Astrocyte of the spinal cord (primary cell): Measurements from ENCODE around the gene ESRRG.

Experiments
- DNase-seq: peaks from one replicate; pipeline ENCODE4 v3.0.0; 2011; ENCODE audit warnings: low read depth, low spot score
- H3K4me3 ChIP-seq: 2 replicates; pipeline ENCODE4 v1.5.1; 2011; ENCODE audit warnings: low read depth, mild to moderate bottlenecking, low read length, moderate library complexity
- in situ Hi-C: cut with HindIII; loops from 2 replicates; pipeline ENCODE4 v1.10.0; 2017; ENCODE audit warnings: low sequenced_read_pairs
- TF ChIP-seq, protein P1 (sequence below): IDR thresholded peaks from 2 replicates; pipeline ENCODE4 v1.5.1; 2012; ENCODE audit warnings: low read depth, mild to moderate bottlenecking, low read length, inconsistent platforms

Gene ESRRG

DNA sequence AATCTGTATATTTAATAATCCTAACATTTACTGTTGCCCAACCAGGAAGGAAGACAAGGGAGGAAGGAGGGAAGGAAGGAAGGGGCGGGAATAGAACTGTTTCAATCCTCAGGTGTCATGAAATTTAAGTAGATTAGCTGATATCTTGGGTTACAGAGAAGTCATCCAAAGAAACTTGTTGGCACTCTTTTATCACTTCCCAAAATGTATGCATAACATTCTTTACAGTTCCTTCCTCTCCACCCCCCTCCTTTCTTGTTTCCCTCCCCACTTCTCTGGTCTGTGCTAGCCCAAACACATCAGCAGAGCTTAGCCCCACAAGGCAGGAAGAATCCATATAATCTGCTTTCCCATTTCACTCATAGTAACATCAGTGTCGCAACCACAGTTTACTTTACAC, 110.9 kb downstream of the ESRRG start:
- TF ChIP-seq, protein P1, sequence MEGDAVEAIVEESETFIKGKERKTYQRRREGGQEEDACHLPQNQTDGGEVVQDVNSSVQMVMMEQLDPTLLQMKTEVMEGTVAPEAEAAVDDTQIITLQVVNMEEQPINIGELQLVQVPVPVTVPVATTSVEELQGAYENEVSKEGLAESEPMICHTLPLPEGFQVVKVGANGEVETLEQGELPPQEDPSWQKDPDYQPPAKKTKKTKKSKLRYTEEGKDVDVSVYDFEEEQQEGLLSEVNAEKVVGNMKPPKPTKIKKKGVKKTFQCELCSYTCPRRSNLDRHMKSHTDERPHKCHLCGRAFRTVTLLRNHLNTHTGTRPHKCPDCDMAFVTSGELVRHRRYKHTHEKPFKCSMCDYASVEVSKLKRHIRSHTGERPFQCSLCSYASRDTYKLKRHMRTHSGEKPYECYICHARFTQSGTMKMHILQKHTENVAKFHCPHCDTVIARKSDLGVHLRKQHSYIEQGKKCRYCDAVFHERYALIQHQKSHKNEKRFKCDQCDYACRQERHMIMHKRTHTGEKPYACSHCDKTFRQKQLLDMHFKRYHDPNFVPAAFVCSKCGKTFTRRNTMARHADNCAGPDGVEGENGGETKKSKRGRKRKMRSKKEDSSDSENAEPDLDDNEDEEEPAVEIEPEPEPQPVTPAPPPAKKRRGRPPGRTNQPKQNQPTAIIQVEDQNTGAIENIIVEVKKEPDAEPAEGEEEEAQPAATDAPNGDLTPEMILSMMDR: no peak
- in situ Hi-C loops: no loop called here
- DNase-seq: no peak
- no peak overlapping the region for H3K4me3 ChIP-seq

DNA sequence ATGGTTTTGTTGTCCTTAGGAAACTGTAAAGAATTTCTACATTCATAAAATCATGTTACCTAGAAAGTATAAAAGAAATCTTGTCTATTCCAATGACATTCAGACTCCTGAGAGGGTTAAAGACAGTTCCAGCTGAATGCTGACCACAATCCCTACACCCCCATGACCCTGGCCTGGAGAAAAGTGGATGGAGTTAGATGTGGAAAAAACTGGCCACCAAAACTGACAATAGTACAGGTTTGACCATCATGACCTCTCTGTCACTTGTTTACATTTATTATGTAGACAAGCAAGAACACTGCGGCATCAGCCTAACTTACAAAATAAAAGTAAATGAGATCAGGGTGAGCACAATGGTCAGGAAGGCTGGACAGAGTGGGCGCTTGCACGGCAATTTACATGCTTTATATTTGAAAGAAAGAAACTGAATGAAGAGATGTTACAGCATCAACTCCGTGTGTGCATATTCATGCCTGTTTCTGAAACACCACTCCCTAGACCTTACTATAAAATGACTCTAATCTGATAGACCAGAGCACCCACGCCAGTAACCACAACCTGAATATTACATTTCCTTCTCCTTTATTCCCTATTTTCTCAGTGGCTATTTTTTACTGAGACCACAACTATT, 116.0 kb downstream of the ESRRG start:
- no peak for DNase-seq
- TF ChIP-seq, protein P1: no peak
- in situ Hi-C loops: no loop called here
- H3K4me3 ChIP-seq: no peak overlapping the region

DNA sequence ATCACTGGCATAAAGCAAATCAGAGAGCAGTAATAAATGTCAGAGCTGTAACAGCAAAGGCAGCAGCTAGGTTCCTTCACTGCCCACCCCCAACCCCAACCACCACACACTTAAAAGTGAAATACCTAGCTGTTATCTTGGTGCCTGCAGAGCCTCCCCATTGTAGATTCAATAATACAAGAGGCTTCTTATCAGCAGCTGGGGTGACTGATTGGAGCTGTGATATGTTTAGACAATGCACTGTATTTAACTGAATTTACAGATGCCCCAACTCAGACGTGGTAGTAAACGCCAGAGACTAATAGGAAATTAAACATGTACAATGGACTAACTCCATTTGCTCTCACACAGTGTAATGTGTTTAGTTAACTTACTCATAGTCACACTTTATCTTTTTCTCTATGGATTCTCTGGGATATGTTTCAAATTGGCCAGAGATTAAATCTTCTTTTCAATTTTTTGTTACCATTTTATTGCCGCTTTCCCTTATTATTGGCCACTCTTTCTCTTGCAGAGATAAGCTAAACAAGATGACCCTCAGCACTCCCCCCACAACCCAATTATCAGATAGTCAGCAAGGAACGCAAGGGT, 117.1 kb downstream of the ESRRG start:
- no peak overlapping the region for H3K4me3 ChIP-seq
- in situ Hi-C loops: no loop called here
- TF ChIP-seq, protein P1: no peak
- no peak for DNase-seq

DNA sequence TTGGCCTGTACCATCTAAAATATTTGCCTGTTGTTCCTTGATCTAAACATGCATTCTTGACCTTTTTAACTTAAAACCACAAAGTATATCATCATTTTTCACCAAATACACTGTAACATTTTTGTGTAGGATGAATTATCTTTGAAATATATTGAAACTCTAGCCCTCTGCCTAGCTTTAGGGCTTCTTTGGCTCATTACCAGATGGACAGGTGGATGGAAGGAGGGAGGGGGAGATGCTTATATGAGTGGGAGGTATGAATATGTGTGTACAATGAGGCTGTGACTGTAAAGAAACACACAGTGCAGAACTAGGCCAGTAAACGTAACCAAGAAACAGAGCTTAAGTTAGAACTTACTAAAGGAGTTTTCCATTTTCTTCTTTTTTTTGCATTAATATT, 118.5 kb downstream of the ESRRG start:
- no peak for DNase-seq
- no peak overlapping the region for H3K4me3 ChIP-seq
- in situ Hi-C loops: no loop called here
- TF ChIP-seq, protein P1: no peak

DNA sequence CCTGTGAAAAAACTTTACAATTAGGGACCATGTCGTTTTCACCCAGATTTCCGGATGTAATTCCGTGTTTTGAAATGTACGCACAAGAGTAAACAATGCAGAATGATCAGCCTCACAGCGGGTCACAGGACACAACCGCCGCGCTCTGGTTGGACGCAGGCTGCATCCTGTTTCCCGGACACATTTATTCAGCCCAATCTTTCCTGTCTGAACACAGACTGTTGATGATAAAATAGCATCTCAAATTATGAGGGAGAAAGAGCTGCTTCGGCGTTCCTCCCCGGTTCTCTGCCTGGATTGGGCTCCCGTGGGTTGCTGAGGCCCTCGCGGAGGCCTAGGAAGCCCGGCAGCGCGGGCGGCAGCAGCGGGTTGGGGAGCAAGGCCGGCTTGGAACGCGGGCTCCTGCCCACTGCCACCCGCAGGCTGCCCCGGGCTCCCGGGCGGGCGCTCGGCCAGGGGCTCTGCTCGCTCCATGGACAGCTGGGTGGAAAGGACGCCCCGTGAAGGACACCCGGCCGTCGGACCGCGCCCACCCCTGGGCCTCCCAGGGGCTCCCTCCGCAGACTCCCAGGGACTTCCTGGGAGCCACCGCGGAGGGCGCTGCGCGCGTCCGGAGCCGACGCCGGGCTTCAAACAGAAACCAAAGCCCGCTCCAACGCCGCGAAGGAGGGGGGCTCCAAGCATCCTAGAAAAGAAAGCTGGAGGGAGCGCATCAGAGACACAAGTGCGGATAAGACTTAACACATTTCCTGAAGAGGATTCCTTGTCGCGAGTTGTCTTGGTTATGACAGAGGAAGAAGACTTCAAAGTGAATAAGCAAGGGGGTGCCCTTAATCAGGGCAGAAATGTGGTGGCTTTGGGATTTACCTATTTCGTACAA, 122.3 kb downstream of the ESRRG start:
- H3K4me3 ChIP-seq: peak overlapping the region; percentile 52
- TF ChIP-seq, protein P1: peak; percentile 64
- DNase-seq: peak; percentile 85
- in situ Hi-C loops: no loop called here

DNA sequence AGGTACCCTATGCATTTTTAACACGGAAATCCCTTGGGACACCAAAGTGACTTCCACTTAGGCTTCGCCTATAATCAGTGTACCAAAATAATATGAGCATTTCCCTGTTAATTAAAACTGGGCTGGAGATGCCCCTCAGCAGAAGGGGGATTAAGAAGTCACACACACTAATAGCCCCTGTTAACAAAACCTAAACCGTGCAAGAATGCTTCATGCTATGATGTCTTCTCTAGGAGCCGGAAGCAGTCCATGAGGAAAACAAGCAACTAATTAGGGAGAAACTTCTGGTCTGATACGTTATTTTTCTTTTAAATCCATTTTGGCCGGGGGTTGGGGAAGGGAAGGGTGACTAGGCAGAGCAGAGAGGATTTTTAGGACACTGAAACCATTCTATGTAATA, 123.4 kb downstream of the ESRRG start:
- TF ChIP-seq, protein P1: no peak
- in situ Hi-C loops: no loop called here
- DNase-seq: no peak
- H3K4me3 ChIP-seq: no peak overlapping the region
